GM18505 (cell line): ENCODE measurements around the gene PLA1A.

Experiments
- ATAC-seq: cut with Tn5 transposase; IDR thresholded peaks from one replicate; pipeline ENCODE4 v1.9.1; 2021; ENCODE audit not compliant: unreplicated experiment
- POLR2A ChIP-seq: IDR thresholded peaks from 4 replicates; pipeline ENCODE4 v1.6.1; 2011; ENCODE audit warnings: borderline replicate concordance; ENCODE audit not compliant: insufficient read depth, insufficient read length; ENCODE audit errors: extremely low read depth

PLA1A gene

DNA sequence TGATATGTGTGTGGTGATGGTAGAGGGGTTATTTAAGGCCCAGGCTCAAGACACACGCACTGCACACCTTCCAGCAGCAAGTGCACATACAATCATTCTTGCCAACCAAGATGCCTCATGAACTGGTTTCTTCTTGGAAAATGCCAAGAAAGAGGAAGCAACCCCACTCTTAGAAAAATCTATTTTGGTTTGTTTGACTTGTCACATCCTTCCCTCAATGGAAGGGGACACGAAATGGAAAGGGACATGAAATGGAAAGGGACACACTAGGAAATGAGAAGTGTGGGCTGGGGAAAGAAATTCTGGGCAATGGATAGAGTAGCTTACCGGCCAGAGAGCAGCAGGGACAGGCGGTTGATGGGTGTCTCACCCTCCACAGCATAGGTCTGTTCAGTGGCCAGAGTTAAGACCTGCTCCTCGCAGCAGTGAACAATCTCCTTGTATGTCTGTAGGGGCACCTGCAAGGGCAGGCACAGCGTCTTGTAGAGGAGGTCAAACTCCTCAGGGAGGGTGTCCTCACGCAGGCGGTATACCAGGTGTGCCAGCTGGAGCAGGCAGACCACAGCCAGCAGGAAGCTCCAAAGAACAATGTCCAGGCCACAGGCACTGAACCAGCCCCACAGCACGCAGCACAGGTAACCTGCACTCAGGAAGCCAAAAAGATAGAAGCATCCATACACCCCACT, 62.1 kb downstream of the PLA1A start:
- no peak for TF ChIP-seq POLR2A
- ATAC-seq, result no peak

DNA sequence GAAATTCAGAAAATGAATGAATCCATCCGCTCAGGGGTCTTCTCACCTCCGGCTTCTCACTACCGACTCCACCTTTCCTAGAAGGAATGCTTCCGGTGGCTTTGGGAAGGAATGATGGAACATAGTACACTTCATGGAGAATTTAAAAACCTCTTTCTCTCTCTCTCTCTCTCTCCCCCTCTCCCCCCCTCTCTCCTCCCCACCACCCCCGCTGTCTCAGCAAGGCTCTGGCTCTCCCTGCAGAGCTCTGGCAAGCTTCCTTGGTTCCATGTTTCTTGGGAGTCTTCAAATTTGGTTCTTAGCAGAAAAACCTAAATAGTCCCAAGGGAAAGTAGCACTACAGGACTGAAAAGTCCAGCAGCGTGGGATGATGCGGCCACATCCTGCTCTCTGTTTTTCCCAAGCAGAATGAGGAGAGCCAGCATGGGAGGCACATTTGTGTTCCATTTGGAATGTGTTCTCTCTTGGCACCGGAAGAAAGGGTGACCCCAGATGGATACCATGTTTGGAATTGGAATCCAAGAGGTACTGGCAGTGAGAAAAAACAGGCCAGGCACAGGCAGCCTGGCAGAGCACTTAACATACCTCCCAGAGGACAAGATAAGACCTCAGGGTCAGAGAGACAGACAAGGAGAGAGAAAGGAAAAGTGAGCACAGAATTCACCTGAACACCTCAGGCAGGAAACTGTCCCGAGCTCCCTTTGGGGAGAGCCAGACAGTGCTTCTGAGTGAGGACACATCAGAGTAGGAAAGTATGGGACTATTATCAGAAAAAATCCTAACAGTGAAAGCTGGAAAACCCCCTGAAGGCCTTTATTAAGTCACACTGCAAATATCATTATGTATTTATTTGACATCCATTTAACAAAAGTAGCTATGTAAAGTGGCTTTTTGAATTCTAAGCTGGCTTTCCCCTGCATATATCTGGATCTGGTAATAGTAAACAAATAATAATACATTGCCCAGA, 63.1 kb downstream of the PLA1A start, which contains the start of gene POPDC2:
TSS of gene POPDC2 (minus strand) at position 116 of the 967 bp plus-strand sequence. CDS start 166 bp downstream, outside the sequence.
- TF ChIP-seq POLR2A, result no peak
- ATAC-seq, result no peak

DNA sequence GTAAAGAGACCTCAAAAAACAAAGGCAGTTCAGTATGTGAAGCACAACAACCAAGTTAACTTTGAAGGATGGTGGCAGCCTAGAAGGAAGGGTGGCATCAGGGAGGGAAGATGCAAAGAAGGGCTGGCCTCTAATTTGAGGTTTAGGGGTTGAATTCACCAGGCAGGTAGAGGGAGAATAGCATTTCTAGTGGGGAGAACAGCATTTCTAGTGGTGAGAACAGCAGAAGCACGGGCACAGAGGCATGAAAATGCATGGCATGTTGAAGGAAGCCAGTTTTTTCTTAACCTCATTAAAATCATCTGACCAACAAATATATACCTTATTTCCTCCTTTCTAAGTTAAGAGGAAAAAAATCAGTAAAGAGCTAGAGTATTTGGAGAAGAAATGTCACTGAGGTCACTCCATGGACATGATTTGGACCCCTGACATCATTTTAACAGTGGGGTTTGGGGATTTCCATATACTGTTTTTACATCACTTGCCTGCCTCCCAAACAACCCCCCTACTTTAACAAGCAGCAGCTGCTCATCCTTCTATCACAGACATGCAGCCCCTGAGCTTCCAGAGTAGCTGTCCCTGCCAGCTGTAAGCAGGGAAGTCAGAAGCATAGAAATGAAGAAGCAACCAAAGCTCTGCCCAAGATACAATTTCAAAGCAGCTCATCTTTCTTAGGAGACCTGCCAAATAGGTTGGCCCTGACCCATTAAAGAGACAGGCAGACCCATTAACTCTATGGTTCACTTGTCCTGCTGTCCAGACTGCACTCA, 65.1 kb downstream of the PLA1A start:
- no peak for ATAC-seq
- TF ChIP-seq POLR2A, result no peak

DNA sequence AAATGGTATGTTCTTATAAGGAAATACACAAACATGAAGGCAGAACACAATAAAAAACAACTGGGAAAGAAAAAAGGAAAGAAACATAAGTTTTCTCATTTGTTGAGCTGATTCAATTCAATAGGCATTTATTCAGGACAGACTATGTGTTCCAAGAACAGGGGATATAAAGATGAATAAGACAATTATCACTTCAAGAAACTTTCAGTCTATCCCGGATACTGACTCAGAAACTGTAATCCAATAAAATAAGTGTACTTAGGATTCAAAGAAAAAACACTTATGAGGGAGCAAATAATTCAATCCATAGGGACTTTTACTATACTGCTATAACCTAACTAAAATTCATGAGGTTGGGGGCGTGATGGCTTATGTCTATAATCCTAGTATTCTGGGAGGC, 66.2 kb downstream of the PLA1A start:
- ATAC-seq, result no peak
- TF ChIP-seq POLR2A, result no peak

DNA sequence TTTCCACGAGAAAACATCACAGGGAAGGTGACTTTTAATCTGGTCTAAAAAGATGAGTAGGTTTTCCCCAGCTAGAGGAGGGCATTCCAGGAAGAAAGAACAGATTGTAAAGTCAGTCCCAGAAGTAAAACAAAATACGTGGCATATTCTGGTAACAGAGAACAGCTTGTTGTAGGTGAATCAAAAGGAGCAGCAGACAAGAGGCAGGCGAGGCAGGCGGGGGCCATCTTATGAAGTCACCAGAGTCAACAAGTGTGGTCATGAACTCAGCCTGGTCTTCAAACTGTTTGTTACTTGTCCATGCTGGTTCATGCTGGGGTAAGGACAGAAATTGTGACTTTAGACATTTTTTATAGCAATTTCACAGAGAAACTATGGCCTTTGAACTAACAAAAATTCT, 66.7 kb downstream of the PLA1A start:
- no peak for TF ChIP-seq POLR2A
- ATAC-seq, result no peak

DNA sequence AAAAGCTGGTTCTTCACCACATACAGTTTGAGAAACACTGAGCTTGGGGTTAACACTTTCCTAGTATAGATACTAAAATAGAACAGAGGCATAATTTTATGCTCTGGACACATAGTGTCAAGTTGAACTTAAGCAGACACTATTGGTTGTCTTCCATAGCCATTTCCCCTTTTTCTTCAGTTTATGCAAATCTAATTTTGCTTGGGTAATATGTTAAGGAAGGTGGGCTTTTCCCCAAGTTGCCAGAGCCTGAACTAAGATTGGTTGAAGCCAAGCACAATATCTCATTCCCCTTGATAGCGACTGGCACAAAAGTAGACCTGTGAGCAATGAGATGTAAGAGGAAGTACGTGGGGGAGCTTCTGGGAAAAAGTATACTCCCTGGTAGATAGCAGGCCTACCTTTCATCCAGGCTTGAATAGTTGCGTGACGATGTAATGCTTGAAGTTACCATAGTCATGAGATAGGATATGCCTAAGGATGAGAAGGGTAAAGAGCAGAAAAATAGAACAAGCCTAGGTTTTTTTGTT, 67.2 kb downstream of the PLA1A start:
- no peak for ATAC-seq
- TF ChIP-seq POLR2A, result no peak

DNA sequence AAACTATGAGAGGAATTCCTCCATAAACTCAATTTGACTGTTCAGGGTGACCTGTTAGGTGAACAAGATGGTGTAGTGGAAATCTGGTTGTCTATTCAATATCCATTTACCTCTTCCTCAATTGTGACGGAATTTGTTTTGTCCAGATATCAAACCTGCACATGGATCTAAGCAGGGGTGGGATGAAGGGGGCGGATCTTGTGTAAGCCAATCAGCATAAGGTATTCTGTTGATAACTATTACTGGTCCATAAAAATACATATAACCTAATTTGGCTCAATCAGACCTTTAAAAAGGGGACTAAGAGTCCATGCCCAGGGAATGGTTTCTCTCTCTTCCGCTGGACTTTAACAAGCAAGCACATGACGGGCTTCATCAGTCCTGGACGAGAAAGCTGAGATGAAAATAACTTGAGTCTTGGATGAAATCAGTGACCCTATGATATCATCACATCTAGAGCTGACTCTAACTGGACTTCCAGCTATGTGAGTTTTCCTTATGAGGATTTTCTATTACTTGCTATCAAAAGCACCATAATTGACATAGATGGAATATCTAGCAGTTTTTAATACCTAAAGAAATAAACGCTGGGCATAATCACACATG, 68.4 kb downstream of the PLA1A start:
- no peak for TF ChIP-seq POLR2A
- ATAC-seq, result no peak

DNA sequence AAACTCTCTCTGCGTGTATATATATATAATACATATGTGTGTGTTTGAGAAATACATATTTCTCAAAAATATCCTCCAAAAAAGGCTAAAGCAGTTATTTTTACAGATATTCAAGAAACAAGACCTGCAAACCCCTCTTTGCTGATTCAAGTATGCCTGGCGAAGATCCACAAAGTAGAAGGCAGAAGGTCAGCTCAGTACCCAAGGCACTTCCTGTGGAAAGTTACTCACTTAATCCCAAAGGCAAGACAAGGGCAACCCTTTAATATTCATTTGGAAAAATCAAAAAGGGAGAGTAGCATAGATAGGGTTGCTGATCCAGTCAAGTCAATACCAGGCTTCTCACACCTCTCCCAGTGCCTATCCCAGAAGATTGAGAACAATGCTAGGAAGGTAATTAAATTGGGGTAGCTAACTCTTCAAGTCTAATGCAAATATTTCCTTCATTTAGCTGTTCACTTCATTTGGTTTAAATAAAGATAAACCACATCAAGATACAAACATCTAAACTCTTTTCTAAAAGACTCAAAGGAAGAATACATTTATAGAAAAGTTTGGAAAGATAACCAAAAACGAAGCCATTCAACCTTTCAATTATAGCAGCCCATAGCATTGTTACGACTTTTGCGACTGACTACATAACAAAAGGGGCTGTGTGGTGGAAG, 72.4 kb downstream of the PLA1A start:
- TF ChIP-seq POLR2A, result no peak
- ATAC-seq, result no peak

DNA sequence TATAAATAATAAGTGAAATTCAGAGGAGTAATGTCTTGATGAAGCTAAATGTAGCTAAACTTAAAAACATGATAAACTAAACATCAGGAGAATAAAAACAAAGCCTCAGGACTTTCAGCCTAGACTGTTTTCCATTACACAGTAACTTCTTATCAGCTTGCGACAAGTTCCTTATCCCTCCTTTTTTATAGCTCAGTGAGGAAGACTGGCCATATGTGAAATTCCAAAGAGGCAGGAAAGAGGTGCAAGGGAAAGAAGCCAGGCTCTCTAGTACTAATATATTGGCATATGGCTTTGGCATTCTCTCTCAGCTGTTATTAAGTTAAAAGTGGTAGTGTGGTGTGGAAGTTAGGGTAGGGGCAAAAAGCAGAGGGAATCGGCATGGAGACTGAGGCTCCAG, 75.1 kb downstream of the PLA1A start:
- no peak for TF ChIP-seq POLR2A
- ATAC-seq, result no peak

DNA sequence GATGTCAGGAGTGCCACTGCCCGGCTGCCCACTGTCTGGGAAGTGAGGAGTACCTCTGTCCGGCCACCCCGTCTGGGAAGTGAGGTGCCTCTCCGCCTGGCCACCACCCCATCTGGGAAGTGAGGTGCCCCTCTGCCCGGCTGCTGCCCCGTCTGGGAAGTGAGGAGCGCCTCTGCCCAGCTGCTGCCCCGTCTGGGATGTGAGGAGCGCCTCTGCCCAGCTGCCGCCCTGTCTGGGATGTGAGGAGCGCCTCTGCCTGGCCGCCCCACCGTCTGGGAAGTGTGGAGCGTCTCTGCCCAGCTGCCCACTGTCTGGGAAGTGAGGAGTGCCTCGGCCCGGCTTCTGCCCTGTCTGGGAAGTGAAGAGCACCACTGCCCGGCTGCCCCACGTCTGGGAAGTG, 76.2 kb downstream of the PLA1A start:
- TF ChIP-seq POLR2A, result no peak
- no peak for ATAC-seq

DNA sequence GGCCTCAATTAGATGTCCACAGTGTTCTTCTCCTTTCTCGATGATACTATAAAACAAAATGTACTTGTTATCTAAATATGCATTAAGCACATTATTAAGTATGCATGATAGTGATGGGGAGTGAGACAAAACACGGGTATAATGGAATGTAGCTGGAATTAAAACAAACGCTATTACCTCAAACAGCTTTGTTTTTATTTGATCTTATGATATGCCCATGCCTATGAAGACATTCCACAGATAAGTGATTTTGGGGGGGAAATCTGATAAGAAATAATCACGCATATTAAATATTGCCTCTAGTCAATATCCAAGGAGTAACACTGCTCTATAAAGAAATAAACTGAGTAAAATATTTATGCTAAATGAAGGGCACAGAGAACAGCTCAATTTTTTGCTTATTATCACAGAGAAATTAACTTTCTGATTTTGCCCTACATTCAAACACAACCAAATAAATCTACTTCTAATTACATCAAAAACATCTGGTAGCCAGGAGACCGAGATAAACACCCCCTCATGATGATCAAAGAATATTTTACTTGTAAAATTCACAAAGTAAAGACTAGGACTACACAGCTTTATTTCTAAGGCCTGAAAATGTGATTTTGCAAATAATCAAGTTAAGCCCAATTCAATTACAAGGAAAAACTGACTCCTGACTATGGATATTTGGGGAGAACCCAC, 77.6 kb downstream of the PLA1A start:
- no peak for TF ChIP-seq POLR2A
- ATAC-seq, result no peak

DNA sequence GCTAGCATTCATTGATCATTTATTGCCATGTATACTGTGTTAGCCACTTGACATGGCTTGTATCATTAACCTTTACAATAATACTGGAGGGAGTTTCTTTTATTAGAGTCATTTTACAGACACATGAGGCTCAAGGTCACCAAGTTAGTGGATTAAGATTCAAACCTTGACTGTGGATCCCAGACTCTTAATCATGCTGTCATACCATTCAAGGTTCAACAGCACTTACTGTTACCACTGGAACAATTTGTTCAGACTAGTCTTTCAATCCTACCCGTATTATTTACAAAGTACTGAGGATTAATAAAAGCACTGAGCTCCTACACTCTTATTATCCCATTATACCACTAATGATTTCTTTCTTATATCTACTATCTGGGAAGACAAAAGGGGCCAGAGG, 78.3 kb downstream of the PLA1A start:
- no peak for TF ChIP-seq POLR2A
- no peak for ATAC-seq
